Neural progenitor cell (in vitro differentiated cells): Measurements from ENCODE around the gene DNM1L. TPM values are rescaled to one million over a fixed set of nuclear protein-coding genes. Genes with fewer than 3 reads are reported as not detected.
A peak's percentile ranks its signal among the peaks of the same experiment; 100 is the strongest.

Source experiments
- DNase-seq: peaks from one replicate; pipeline ENCODE4 v3.0.0-alpha.2; 2016; ENCODE audit warnings: low spot score
- H2AFZ ChIP-seq: fragments of 200-600 bp; sonication (generic); replicated peaks from 2 replicates; pipeline ENCODE4 v1.6.1; 2016; ENCODE audit warnings: antibody characterized with exemption
- H3F3A ChIP-seq: fragments of 200-600 bp; sonication (generic); 2 replicates; pipeline ENCODE4 v1.6.1; 2016; ENCODE audit warnings: antibody characterized with exemption, low read depth
- H3K27ac ChIP-seq: fragments of 200-600 bp; sonication (generic); 2 replicates; pipeline ENCODE4 v1.5.1; 2016; ENCODE audit warnings: mild to moderate bottlenecking
- H3K27me3 ChIP-seq: fragments of 200-600 bp; sonication (generic); 2 replicates; pipeline ENCODE4 v1.6.1; 2016; ENCODE audit warnings: mild to moderate bottlenecking, moderate library complexity
- H3K36me3 ChIP-seq: fragments of 200-600 bp; sonication (generic); 2 replicates; pipeline ENCODE4 v1.5.1; 2016
- H3K4me1 ChIP-seq: fragments of 200-600 bp; sonication (generic); 2 replicates; pipeline ENCODE4 v1.6.1; 2016; ENCODE audit warnings: mixed run types
- H3K4me2 ChIP-seq: fragments of 200-600 bp; sonication (generic); 2 replicates; pipeline ENCODE4 v1.6.1; 2016
- H3K4me3 ChIP-seq: fragments of 200-600 bp; sonication (generic); 2 replicates; pipeline ENCODE4 v1.5.1; 2016
- H3K79me2 ChIP-seq: fragments of 200-600 bp; sonication (generic); 2 replicates; pipeline ENCODE4 v1.6.1; 2016; ENCODE audit warnings: low read depth
- H3K9ac ChIP-seq: fragments of 200-600 bp; sonication (generic); 2 replicates; pipeline ENCODE4 v1.6.1; 2016
- H3K9me3 ChIP-seq: fragments of 200-600 bp; sonication (generic); 2 replicates; pipeline ENCODE4 v1.5.1; 2016; ENCODE audit warnings: low read depth
- H4K20me1 ChIP-seq: fragments of 200-600 bp; sonication (generic); 2 replicates; pipeline ENCODE4 v1.6.1; 2016; ENCODE audit warnings: low read depth
- H3K27ac Mint-ChIP-seq: 3 replicates; pipeline ENCODE4 v1.8.0; 2021; ENCODE audit warnings: mixed read lengths
- H3K27me3 Mint-ChIP-seq: 2 replicates; pipeline ENCODE4 v1.8.0; 2022; ENCODE audit warnings: low read depth, mild to moderate bottlenecking, inconsistent platforms, moderate library complexity, mixed read lengths; ENCODE audit not compliant: insufficient read depth
- H3K36me3 Mint-ChIP-seq: 3 replicates; pipeline ENCODE4 v1.8.0; 2021; ENCODE audit warnings: mixed read lengths
- H3K4me1 Mint-ChIP-seq: 3 replicates; pipeline ENCODE4 v1.8.0; 2021; ENCODE audit warnings: mixed read lengths
- H3K4me3 Mint-ChIP-seq: 3 replicates; pipeline ENCODE4 v1.8.0; 2021; ENCODE audit warnings: mild to moderate bottlenecking, moderate library complexity, mixed read lengths
- H3K9me3 Mint-ChIP-seq: 3 replicates; pipeline ENCODE4 v1.8.0; 2020; ENCODE audit warnings: mixed read lengths
- CTCF ChIP-seq: fragments of 200-600 bp; sonication (generic); IDR thresholded peaks from 2 replicates; pipeline ENCODE4 v1.5.1; 2017; ENCODE audit warnings: antibody characterized with exemption, mild to moderate bottlenecking
- EZH2 ChIP-seq: fragments of 200-600 bp; sonication (generic); IDR thresholded peaks from 2 replicates; pipeline ENCODE4 v1.6.1; 2017; ENCODE audit warnings: antibody characterized with exemption, mild to moderate bottlenecking, moderate library complexity
- EZH2phosphoT487 ChIP-seq: fragments of 200-600 bp; sonication (generic); IDR thresholded peaks from 2 replicates; pipeline ENCODE4 v1.6.1; 2017; ENCODE audit warnings: antibody characterized with exemption
- total RNA-seq: library from RNA; depleted of rRNA; stranded (reverse); fragments of >200 nt; gene quantifications from 2 replicates; pipeline ENCODE4 v1.2.3, GENCODE V29; 2015; ENCODE audit warnings: low replicate concordance

The DNM1L gene
- total RNA-seq, 1 donor from 2014 or later, result 133 TPM

GRCh38 chr12:32737715-32738114 is 58.6 kb downstream of the DNM1L start:
- H3K4me2 ChIP-seq, result no peak overlapping the region
- no peaks in the 10 kb centered on the region for H3K9me3 ChIP-seq
- H3K4me1 ChIP-seq, result peaks cover 10% of the 10 kb centered on the region
- no peaks in the 10 kb centered on the region for H3K79me2 ChIP-seq
- Mint-ChIP-seq H3K27me3 (no peaks in the 10 kb centered on the region), H3K9me3 (no peaks in the 10 kb centered on the region), H3K4me3 (no peak overlapping the region), H3K27ac (peak overlapping the region; percentile 63), H3K4me1 (no peaks in the 10 kb centered on the region), H3K36me3 (peaks cover 11% of the 10 kb centered on the region)
- peaks cover 10% of the 10 kb centered on the region for H3F3A ChIP-seq
- no peak for TF ChIP-seq EZH2
- no peak for TF ChIP-seq EZH2phosphoT487
- no peak for TF ChIP-seq CTCF
- no peaks in the 10 kb centered on the region for H3K27me3 ChIP-seq
- H3K9ac ChIP-seq, result no peak overlapping the region
- H3K27ac ChIP-seq, result no peak overlapping the region
- H3K4me3 ChIP-seq, result no peak overlapping the region
- no peak overlapping the region for H2AFZ ChIP-seq
- peaks cover 9% of the 10 kb centered on the region for H4K20me1 ChIP-seq
- H3K36me3 ChIP-seq, result peaks cover 30% of the 10 kb centered on the region
- DNase-seq, result no peak

DNA sequence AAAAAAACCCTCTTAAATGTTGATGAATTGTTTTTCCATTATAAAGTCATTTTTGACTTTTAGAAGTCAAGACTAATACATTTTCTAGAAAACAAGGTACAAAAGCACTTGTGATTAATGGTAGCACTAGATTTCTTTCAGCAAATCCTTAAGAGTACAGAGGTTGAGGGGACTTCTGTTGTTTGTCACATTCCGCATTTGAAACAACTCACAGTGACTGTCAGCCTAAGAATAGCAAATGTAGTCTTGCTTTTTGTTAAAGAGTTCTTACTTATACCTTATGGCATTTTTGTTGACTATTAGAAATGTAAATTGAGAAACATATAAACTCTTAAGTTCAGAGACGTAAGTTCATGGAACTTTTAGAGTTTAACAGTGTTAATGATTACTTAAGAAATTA is 60.2 kb downstream of the DNM1L start:
- no peak for DNase-seq
- Histone ChIP-seq H3K4me1 (peaks cover 10% of the 10 kb centered on the region), H3K4me2 (no peak overlapping the region), H3K9me3 (no peaks in the 10 kb centered on the region), H3K9ac (no peak overlapping the region), H4K20me1 (peaks cover 9% of the 10 kb centered on the region), H2AFZ (no peak overlapping the region), H3K36me3 (peaks cover 26% of the 10 kb centered on the region), H3F3A (peaks cover 15% of the 10 kb centered on the region), H3K27me3 (no peaks in the 10 kb centered on the region), H3K79me2 (no peaks in the 10 kb centered on the region), H3K27ac (peak overlapping the region; percentile 51), H3K4me3 (no peak overlapping the region)
- Mint-ChIP-seq H3K9me3 (no peaks in the 10 kb centered on the region), H3K4me1 (no peaks in the 10 kb centered on the region), H3K27ac (no peak overlapping the region), H3K36me3 (peaks cover 17% of the 10 kb centered on the region), H3K4me3 (no peak overlapping the region), H3K27me3 (no peaks in the 10 kb centered on the region)
- TF ChIP-seq CTCF (no peak), EZH2 (no peak)

GRCh38 chr12:32742133-32742532 is 63.0 kb downstream of the DNM1L start:
- no peak overlapping the region for H3K4me2 ChIP-seq
- no peak overlapping the region for H3K4me3 Mint-ChIP-seq
- peaks cover 38% of the 10 kb centered on the region for H3K36me3 ChIP-seq
- H3K36me3 Mint-ChIP-seq, result peaks cover 24% of the 10 kb centered on the region
- no peaks in the 10 kb centered on the region for H3K27me3 Mint-ChIP-seq
- no peak overlapping the region for H3K27ac Mint-ChIP-seq
- H2AFZ ChIP-seq, result no peak overlapping the region
- no peaks in the 10 kb centered on the region for H3K79me2 ChIP-seq
- peaks cover 15% of the 10 kb centered on the region for H3F3A ChIP-seq
- peaks cover 9% of the 10 kb centered on the region for H4K20me1 ChIP-seq
- H3K9ac ChIP-seq, result no peak overlapping the region
- H3K9me3 ChIP-seq, result no peaks in the 10 kb centered on the region
- H3K4me1 Mint-ChIP-seq, result no peaks in the 10 kb centered on the region
- no peaks in the 10 kb centered on the region for H3K9me3 Mint-ChIP-seq
- TF ChIP-seq EZH2phosphoT487 (no peak), EZH2 (no peak), CTCF (no peak)
- H3K27me3 ChIP-seq, result no peaks in the 10 kb centered on the region
- no peak for DNase-seq
- peaks cover 10% of the 10 kb centered on the region for H3K4me1 ChIP-seq
- H3K27ac ChIP-seq, result no peak overlapping the region
- H3K4me3 ChIP-seq, result no peak overlapping the region
